Parathyroid adenoma (tissue), 2 donors: ENCODE data around the gene RRP8.

Source experiments
- H2AFZ ChIP-seq: fragments of 300-600 bp; sonication (generic); one replicate; pipeline ENCODE4 v1.7.0; 2017; ENCODE audit warnings: antibody characterized with exemption, mild to moderate bottlenecking
- H3K27ac ChIP-seq: fragments of 300-600 bp; sonication (generic); one replicate; pipeline ENCODE4 v1.7.0; 2017
- H3K27me3 ChIP-seq: fragments of 300-600 bp; sonication (generic); one replicate; pipeline ENCODE4 v1.7.0; 2017; ENCODE audit warnings: low read length; ENCODE audit not compliant: control insufficient read depth, insufficient read depth
- H3K36me3 ChIP-seq: fragments of 300-600 bp; sonication (generic); one replicate; pipeline ENCODE4 v1.7.0; 2017; ENCODE audit warnings: low read length; ENCODE audit not compliant: control insufficient read depth, insufficient read depth
- H3K4me1 ChIP-seq: fragments of 300-600 bp; sonication (generic); one replicate; pipeline ENCODE4 v1.7.0; 2017; ENCODE audit warnings: control low read depth
- H3K4me2 ChIP-seq: fragments of 300-600 bp; sonication (generic); one replicate; pipeline ENCODE4 v1.7.0; 2017; ENCODE audit warnings: low read length
- H3K4me3 ChIP-seq: fragments of 300-600 bp; sonication (generic); one replicate; pipeline ENCODE4 v1.7.0; 2017; ENCODE audit warnings: low read depth, low read length
- H3K79me2 ChIP-seq: fragments of 300-600 bp; sonication (generic); one replicate; pipeline ENCODE4 v1.7.0; 2017; ENCODE audit warnings: control low read depth
- H3K9ac ChIP-seq: fragments of 300-600 bp; sonication (generic); one replicate; pipeline ENCODE4 v1.7.0; 2017; ENCODE audit warnings: mild to moderate bottlenecking
- H3K9me3 ChIP-seq: fragments of 300-600 bp; sonication (generic); one replicate; pipeline ENCODE4 v1.7.0; 2017; ENCODE audit warnings: low read length; ENCODE audit not compliant: control insufficient read depth
- TF ChIP-seq, protein P1 (sequence below): fragments of 300-600 bp; sonication (generic); IDR thresholded peaks from one replicate; pipeline ENCODE4 v1.7.0; 2017; ENCODE audit warnings: antibody characterized with exemption, mild to moderate bottlenecking
- donor health status: primary hyperparathyroidism.

Gene RRP8

GRCh38 chr11:6648501-6648900, 45.1 kb upstream of the RRP8 start:
- no peak overlapping the region for H3K4me2 ChIP-seq
- no peaks in the 10 kb centered on the region for H3K79me2 ChIP-seq
- H3K9me3 ChIP-seq = no peaks in the 10 kb centered on the region
- no peak overlapping the region for H3K27ac ChIP-seq
- H2AFZ ChIP-seq = no peak overlapping the region
- no peaks in the 10 kb centered on the region for H3K36me3 ChIP-seq
- no peak overlapping the region for H3K9ac ChIP-seq
- no peaks in the 10 kb centered on the region for H3K4me1 ChIP-seq
- no peaks in the 10 kb centered on the region for H3K27me3 ChIP-seq
- TF ChIP-seq, protein P1, sequence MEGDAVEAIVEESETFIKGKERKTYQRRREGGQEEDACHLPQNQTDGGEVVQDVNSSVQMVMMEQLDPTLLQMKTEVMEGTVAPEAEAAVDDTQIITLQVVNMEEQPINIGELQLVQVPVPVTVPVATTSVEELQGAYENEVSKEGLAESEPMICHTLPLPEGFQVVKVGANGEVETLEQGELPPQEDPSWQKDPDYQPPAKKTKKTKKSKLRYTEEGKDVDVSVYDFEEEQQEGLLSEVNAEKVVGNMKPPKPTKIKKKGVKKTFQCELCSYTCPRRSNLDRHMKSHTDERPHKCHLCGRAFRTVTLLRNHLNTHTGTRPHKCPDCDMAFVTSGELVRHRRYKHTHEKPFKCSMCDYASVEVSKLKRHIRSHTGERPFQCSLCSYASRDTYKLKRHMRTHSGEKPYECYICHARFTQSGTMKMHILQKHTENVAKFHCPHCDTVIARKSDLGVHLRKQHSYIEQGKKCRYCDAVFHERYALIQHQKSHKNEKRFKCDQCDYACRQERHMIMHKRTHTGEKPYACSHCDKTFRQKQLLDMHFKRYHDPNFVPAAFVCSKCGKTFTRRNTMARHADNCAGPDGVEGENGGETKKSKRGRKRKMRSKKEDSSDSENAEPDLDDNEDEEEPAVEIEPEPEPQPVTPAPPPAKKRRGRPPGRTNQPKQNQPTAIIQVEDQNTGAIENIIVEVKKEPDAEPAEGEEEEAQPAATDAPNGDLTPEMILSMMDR = no peak
- H3K4me3 ChIP-seq = no peak overlapping the region

GRCh38 chr11:6647836-6648235, 44.4 kb upstream of the RRP8 start:
- Histone ChIP-seq H3K27ac (peak overlapping the region; percentile 54), H3K9me3 (no peaks in the 10 kb centered on the region), H3K27me3 (no peaks in the 10 kb centered on the region), H3K4me1 (no peaks in the 10 kb centered on the region), H3K4me3 (no peak overlapping the region), H3K9ac (no peak overlapping the region), H3K79me2 (no peaks in the 10 kb centered on the region), H2AFZ (no peak overlapping the region), H3K36me3 (no peaks in the 10 kb centered on the region), H3K4me2 (no peak overlapping the region)
- TF ChIP-seq, protein P1 = no peak

DNA sequence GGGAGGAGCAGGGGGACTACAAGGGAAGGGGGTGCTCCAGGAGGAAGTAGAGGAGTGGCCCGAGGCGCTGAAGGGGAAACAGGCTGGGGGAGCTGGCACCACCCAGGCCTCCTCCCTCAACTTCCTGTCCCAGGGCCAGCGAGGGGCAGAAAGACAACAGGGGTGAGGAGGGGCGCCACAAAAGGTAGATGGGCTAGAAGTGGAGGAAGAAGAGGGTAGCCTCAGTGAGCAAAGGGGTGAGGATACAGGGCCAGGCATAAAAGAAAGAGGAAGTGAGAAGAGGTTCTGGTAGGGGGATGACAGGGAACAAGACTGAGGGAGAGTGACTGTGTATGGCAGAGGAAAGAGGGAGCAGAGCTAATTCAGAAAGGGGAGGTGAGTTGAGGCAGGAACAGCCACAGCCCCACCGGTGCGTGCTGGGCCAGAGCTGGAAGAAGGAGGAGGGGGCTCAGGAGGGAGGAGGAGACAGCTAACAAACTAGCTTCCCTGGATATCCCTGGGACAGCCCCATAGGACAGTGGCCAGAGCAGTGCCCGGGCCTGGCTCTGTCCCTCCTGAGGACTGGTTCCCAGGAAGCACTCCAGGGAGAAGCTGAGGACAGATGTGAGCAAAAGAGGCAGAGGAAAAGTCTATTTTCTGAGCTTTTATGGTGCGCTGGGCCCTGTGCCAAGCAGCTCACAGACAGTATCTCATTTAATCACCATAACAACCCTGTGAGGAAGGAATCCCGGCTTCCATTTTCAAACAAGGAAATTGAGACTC, 43.7 kb upstream of the RRP8 start:
- Histone ChIP-seq H3K27ac (peak overlapping the region; percentile 54), H3K36me3 (no peaks in the 10 kb centered on the region), H2AFZ (no peak overlapping the region), H3K79me2 (no peaks in the 10 kb centered on the region), H3K4me3 (no peak overlapping the region), H3K9ac (no peak overlapping the region), H3K9me3 (no peaks in the 10 kb centered on the region), H3K27me3 (no peaks in the 10 kb centered on the region), H3K4me2 (no peak overlapping the region), H3K4me1 (no peaks in the 10 kb centered on the region)
- TF ChIP-seq, protein P1 = no peak

DNA sequence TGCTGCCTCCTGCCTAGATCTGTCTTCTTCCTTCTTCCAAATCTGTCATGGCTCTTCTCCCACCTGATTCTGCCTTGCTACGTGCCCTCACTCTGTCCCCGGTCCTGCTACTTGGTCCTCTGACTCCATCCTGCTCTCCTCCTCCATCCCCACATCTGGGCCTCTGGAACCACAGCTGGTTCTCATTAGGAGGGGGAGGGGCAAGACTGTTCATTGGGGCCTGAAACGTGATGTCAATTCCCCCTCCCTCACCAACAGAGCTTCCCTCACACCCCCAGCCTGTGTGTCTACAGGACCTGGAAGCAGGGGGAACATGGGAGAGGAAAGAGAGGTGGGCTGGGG, 43.1 kb upstream of the RRP8 start:
- Histone ChIP-seq H3K27ac (peak overlapping the region; percentile 54), H3K4me1 (no peaks in the 10 kb centered on the region), H2AFZ (no peak overlapping the region), H3K4me3 (no peak overlapping the region), H3K27me3 (no peaks in the 10 kb centered on the region), H3K9me3 (no peaks in the 10 kb centered on the region), H3K9ac (no peak overlapping the region), H3K79me2 (no peaks in the 10 kb centered on the region), H3K4me2 (no peak overlapping the region), H3K36me3 (no peaks in the 10 kb centered on the region)
- TF ChIP-seq, protein P1 = no peak

DNA sequence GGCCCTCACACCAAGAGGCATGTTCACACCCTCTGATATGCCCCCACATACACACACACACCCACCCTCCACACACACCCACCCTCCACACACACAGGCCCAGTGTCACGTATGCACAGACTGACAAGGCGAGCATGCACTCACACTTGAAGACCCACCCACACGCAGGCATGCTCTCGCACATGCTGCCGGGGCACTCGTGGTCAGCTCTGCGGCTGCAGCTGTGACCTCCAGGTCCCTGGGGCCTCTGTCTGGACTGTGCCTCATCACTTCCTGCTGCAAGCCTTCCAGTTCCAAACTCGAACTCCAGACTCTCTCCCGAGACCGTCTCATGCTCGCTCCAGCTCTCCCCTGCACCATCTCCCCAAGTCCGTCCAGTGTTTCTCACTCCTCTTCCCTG, 42.7 kb upstream of the RRP8 start:
- TF ChIP-seq, protein P1 = no peak
- Histone ChIP-seq H3K4me2 (no peak overlapping the region), H3K36me3 (no peaks in the 10 kb centered on the region), H3K9ac (no peak overlapping the region), H3K4me3 (no peak overlapping the region), H3K79me2 (no peaks in the 10 kb centered on the region), H3K9me3 (no peaks in the 10 kb centered on the region), H2AFZ (no peak overlapping the region), H3K27ac (no peak overlapping the region), H3K4me1 (no peaks in the 10 kb centered on the region), H3K27me3 (no peaks in the 10 kb centered on the region)
